PC-3 (cell line): ENCODE data around the gene ATP6AP1. TPM values are rescaled to one million over a fixed set of nuclear protein-coding genes. Genes with fewer than 3 reads are reported as not detected.

Experiments
- ATAC-seq: fragments of 200-7000 bp; cut with Tn5 transposase; 2 replicates; pipeline ENCODE4 v1.9.1; 2020; ENCODE audit warnings: mild to moderate bottlenecking, moderate library complexity
- BruUV-seq: library from RNA; stranded (reverse); fragments of 400-500 nt; replicated peaks from 2 replicates; lab custom pipeline; 2021; lab: Mats Ljungman, UMichigan
- CTCF ChIA-PET: fragments of 300-600 bp; sonication (Branson Sonifier 250); formaldehyde crosslinking; loops from one replicate; lab custom pipeline; 2022; ENCODE audit warnings: antibody characterized with exemption; lab: Charles Lee
- POLR2A ChIA-PET: fragments of 300-600 bp; sonication (Branson Sonifier 250); formaldehyde crosslinking; loops from one replicate; lab custom pipeline; 2022; ENCODE audit warnings: antibody characterized with exemption; ENCODE audit not compliant: unreplicated experiment; lab: Charles Lee
- DNase-seq: peaks from one replicate; pipeline ENCODE4 v3.0.0-alpha.2; 2015
- H2AFZ ChIP-seq: fragments of 300-600 bp; sonication (generic); 2 replicates; pipeline ENCODE4 v1.6.0; 2016; ENCODE audit warnings: antibody characterized with exemption, low read length
- H3F3A ChIP-seq: fragments of 300-600 bp; sonication (generic); one replicate; pipeline ENCODE4 v1.6.0; 2017; ENCODE audit warnings: antibody characterized with exemption, low read length, control low read depth, mild to moderate bottlenecking; ENCODE audit not compliant: unreplicated experiment
- H3K27ac ChIP-seq: fragments of 300-600 bp; sonication (generic); 2 replicates; pipeline ENCODE4 v1.5.1; 2016; ENCODE audit warnings: mild to moderate bottlenecking, low read length
- H3K27me3 ChIP-seq: fragments of 300-600 bp; sonication (generic); 2 replicates; pipeline ENCODE4 v1.6.1; 2016; ENCODE audit warnings: low read length, mixed read lengths
- H3K36me3 ChIP-seq: fragments of 300-600 bp; sonication (generic); 2 replicates; pipeline ENCODE4 v1.6.1; 2016; ENCODE audit warnings: low read depth, mixed run types, low read length, mixed read lengths
- H3K4me1 ChIP-seq: fragments of 300-600 bp; sonication (generic); 2 replicates; pipeline ENCODE4 v1.5.1; 2016; ENCODE audit warnings: low read length; ENCODE audit not compliant: insufficient read depth
- H3K4me2 ChIP-seq: fragments of 300-600 bp; sonication (generic); 2 replicates; pipeline ENCODE4 v1.6.0; 2016; ENCODE audit warnings: low read length
- H3K4me3 ChIP-seq: fragments of 300-600 bp; sonication (generic); 2 replicates; pipeline ENCODE4 v1.5.1; 2016; ENCODE audit warnings: mild to moderate bottlenecking, low read length, mixed read lengths
- H3K79me2 ChIP-seq: fragments of 300-600 bp; sonication (generic); 2 replicates; pipeline ENCODE4 v1.6.1; 2017; ENCODE audit warnings: low read length, mixed read lengths
- H3K9ac ChIP-seq: fragments of 300-600 bp; sonication (generic); 2 replicates; pipeline ENCODE4 v1.6.0; 2016; ENCODE audit warnings: mild to moderate bottlenecking, low read length
- H3K9me2 ChIP-seq: fragments of 300-600 bp; sonication (generic); replicated peaks from 2 replicates; pipeline ENCODE4 v1.6.1; 2016; ENCODE audit warnings: mixed run types, low read length, mixed read lengths
- H3K9me3 ChIP-seq: fragments of 300-600 bp; sonication (generic); 2 replicates; pipeline ENCODE4 v1.6.1; 2016; ENCODE audit warnings: low read length, mixed read lengths
- H4K20me1 ChIP-seq: fragments of 300-600 bp; sonication (generic); 2 replicates; pipeline ENCODE4 v1.6.1; 2016; ENCODE audit warnings: low read length, mixed read lengths
- EZH2 ChIP-seq: fragments of 300-600 bp; sonication (generic); IDR thresholded peaks from one replicate; pipeline ENCODE4 v1.6.1; 2017; ENCODE audit warnings: antibody characterized with exemption, mild to moderate bottlenecking, low read length; ENCODE audit not compliant: unreplicated experiment
- EZH2phosphoT487 ChIP-seq: fragments of 300-600 bp; sonication (generic); IDR thresholded peaks from 2 replicates; pipeline ENCODE4 v1.6.1; 2018; ENCODE audit warnings: mild to moderate bottlenecking, antibody characterized with exemption, low read length, borderline replicate concordance
- intact Hi-C: fragments of 100-400 bp; cut with micrococcal nuclease; formaldehyde crosslinking; loops from 2 replicates; pipeline ENCODE4 v1.9.0; 2023
- total RNA-seq: library from RNA; depleted of rRNA; stranded (reverse); fragments of >200 nt; gene quantifications from 2 replicates; pipeline ENCODE4 v1.2.3, GENCODE V29; 2014
- TF ChIP-seq, protein P1 (sequence below): fragments of 300-600 bp; sonication (generic); conservative IDR thresholded peaks from 2 replicates; pipeline ENCODE4 v1.5.1; 2017; ENCODE audit warnings: antibody characterized with exemption, low read depth, mild to moderate bottlenecking, low read length

Gene ATP6AP1
- total RNA-seq, 1 experiment from 2014 or later: 68.7 TPM

DNA sequence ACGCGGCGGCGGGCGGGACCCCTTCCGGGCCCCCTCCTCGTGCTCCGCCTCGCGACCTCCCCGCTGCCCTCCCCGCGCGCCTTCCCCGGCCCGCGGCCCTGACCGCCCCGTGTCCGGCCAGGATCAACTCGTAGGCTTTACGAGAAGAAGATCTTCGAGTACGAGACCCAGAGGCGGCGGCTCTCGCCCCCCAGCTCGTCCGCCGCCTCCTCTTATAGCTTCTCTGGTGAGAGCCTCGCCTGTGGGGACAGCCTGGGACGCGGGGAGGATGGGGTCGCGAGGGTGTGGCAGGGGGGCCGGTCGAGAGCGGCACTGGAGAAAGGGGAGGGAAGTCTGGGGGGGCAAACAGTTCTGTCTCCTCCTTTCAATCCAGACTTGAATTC lies 48.9 kb upstream of the ATP6AP1 start:
- CTCF ChIA-PET: no interaction called here
- TF ChIP-seq EZH2 (no peak), EZH2phosphoT487 (no peak)
- TF ChIP-seq, protein P1, sequence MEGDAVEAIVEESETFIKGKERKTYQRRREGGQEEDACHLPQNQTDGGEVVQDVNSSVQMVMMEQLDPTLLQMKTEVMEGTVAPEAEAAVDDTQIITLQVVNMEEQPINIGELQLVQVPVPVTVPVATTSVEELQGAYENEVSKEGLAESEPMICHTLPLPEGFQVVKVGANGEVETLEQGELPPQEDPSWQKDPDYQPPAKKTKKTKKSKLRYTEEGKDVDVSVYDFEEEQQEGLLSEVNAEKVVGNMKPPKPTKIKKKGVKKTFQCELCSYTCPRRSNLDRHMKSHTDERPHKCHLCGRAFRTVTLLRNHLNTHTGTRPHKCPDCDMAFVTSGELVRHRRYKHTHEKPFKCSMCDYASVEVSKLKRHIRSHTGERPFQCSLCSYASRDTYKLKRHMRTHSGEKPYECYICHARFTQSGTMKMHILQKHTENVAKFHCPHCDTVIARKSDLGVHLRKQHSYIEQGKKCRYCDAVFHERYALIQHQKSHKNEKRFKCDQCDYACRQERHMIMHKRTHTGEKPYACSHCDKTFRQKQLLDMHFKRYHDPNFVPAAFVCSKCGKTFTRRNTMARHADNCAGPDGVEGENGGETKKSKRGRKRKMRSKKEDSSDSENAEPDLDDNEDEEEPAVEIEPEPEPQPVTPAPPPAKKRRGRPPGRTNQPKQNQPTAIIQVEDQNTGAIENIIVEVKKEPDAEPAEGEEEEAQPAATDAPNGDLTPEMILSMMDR: no peak
- peaks cover 20% of the 10 kb centered on the region for H3K4me1 ChIP-seq

DNA sequence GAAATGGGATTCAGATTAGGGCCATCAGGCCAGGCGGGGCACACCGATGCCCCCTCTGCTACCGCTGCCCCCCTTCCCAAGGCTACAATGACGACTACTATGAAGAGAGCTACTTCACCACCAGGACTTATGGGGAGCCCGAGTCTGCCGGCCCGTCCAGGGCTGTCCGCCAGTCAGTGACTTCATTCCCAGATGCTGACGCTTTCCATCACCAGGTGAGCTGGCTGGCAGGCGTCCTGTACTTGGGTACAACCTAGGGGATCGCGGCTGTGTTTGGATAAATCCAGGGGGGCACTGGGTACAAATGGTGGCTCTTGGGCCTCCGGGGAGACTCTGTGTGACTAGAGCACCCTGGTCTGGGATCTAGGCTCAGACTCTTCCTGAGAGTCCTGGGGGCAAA lies 48.3 kb upstream of the ATP6AP1 start:
- Histone ChIP-seq H3K4me2 (peak overlapping the region; percentile 98), H3K9me3 (no peaks in the 10 kb centered on the region), H3K4me1 (peaks cover 16% of the 10 kb centered on the region), H2AFZ (no peak overlapping the region), H3K36me3 (no peaks in the 10 kb centered on the region; the same call in 1 of the 2 replicates), H3F3A (no peaks in the 10 kb centered on the region), H3K9ac (peak overlapping the region; percentile 98), H3K27ac (peak overlapping the region; percentile 76), H3K27me3 (no peaks in the 10 kb centered on the region), H3K9me2 (no peaks in the 10 kb centered on the region), H4K20me1 (peaks cover 5% of the 10 kb centered on the region; the same call in 1 of the 2 replicates), H3K79me2 (peaks cover 33% of the 10 kb centered on the region), H3K4me3 (peak overlapping the region; percentile 95)
- no peak for TF ChIP-seq EZH2phosphoT487
- no peak for TF ChIP-seq EZH2
- TF ChIP-seq, protein P1: no peak
- intact Hi-C loops: no loop called here
- BruUV-seq: TSS peak; percentile 78
- ChIA-PET CTCF (no interaction called here), POLR2A (interaction anchor here (0.6 to 0.7 kb wide), 2 partner anchors 18 to 77 kb away, joined by 3 to 6 read pairs; no protein-coding TSS in a partner anchor)
- no peak for DNase-seq
- no peak for ATAC-seq

More for the DNA sequence above, 48.9 kb upstream of the ATP6AP1 start:
- no peaks in the 10 kb centered on the region for H3K9me2 ChIP-seq
- H3K9ac ChIP-seq: peak overlapping the region; percentile 98
- H3K9me3 ChIP-seq: no peaks in the 10 kb centered on the region
- no peak for ATAC-seq
- no peaks in the 10 kb centered on the region for H3K27me3 ChIP-seq
- no TSS peak for BruUV-seq
- H3K79me2 ChIP-seq: peaks cover 38% of the 10 kb centered on the region
- POLR2A ChIA-PET: interaction anchor here (0.6 to 0.7 kb wide), 3 partner anchors 17 to 78 kb away, joined by 3 to 13 read pairs (median 6); no protein-coding TSS in a partner anchor
- H3F3A ChIP-seq: no peaks in the 10 kb centered on the region
- H4K20me1 ChIP-seq: peaks cover 5% of the 10 kb centered on the region; the same call in 1 of the 2 replicates
- no peaks in the 10 kb centered on the region; the same call in 1 of the 2 replicates for H3K36me3 ChIP-seq
- peak overlapping the region; percentile 66 for H2AFZ ChIP-seq
- H3K4me3 ChIP-seq: peak overlapping the region; percentile 95
- intact Hi-C loops: loop anchor here (10.0 kb wide), 1 partner anchor 405 kb away; the partner anchor contains the start of genes HCFC1 and TMEM187
- H3K27ac ChIP-seq: peak overlapping the region; percentile 76
- no peak for DNase-seq
- peak overlapping the region; percentile 98 for H3K4me2 ChIP-seq

DNA sequence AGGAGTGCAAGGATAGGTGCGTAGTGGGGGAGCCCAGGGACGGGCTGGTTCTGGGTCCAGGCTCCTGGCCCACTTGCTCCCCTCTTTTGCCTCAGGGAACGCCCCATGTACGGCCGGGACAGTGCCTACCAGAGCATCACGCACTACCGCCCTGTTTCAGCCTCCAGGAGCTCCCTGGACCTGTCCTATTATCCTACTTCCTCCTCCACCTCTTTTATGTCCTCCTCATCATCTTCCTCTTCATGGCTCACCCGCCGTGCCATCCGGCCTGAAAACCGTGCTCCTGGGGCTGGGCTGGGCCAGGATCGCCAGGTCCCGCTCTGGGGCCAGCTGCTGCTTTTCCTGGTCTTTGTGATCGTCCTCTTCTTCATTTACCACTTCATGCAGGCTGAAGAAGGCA lies 47.7 kb upstream of the ATP6AP1 start:
- no peak overlapping the region for H3K27ac ChIP-seq
- ATAC-seq (no peak), DNase-seq (no peak)
- no peaks in the 10 kb centered on the region for H3K27me3 ChIP-seq
- no peaks in the 10 kb centered on the region for H3K9me3 ChIP-seq
- H3K4me2 ChIP-seq: peak overlapping the region; percentile 98
- BruUV-seq: no TSS peak
- peaks cover 5% of the 10 kb centered on the region; the same call in 1 of the 2 replicates for H4K20me1 ChIP-seq
- H3K4me1 ChIP-seq: peaks cover 14% of the 10 kb centered on the region
- no peaks in the 10 kb centered on the region for H3F3A ChIP-seq
- TF ChIP-seq EZH2: no peak
- no peak for TF ChIP-seq EZH2phosphoT487
- TF ChIP-seq, protein P1: no peak
- H3K36me3 ChIP-seq: no peaks in the 10 kb centered on the region; the same call in 1 of the 2 replicates
- H3K9me2 ChIP-seq: no peaks in the 10 kb centered on the region
- H3K79me2 ChIP-seq: peaks cover 29% of the 10 kb centered on the region
- POLR2A ChIA-PET: no interaction called here
- intact Hi-C loops: no loop called here
- H3K4me3 ChIP-seq: peak overlapping the region; percentile 95
- H3K9ac ChIP-seq: peak overlapping the region; percentile 98; the same call in 1 of the 2 replicates
- no peak overlapping the region for H2AFZ ChIP-seq
- CTCF ChIA-PET: no interaction called here
